COR-L47 (cell line): ENCODE measurements around the gene NRM.
"Not testable (repeated sequence)": the region's sequence is repeated elsewhere in the genome, so short reads cannot be mapped to it uniquely, and the experiment has no call there.

Experiments
- DNase-seq: peaks from one replicate; lab custom pipeline; 2025; lab: John Stamatoyannopoulos, UW

The NRM gene

GRCh38 chr6:30719791-30720737 is 29.3 kb upstream of the NRM start, which contains the start of gene TUBB:
Gene TUBB, plus strand, starts transcription at chr6:30720352. Its CDS starts 155 bp downstream, at chr6:30720507.
- DNase-seq, result peak; percentile 98

GRCh38 chr6:30719356-30719755 is 28.6 kb upstream of the NRM start:
- no peak for DNase-seq

- not testable (repeated sequence) for DNase-seq
Measured at GRCh38 chr6:30717845-30718720, 27.3 kb upstream of the NRM start.

- peak; percentile 100 for DNase-seq
Measured at GRCh38 chr6:30717129-30717844, 26.5 kb upstream of the NRM start, which contains the start of gene MDC1. Gene MDC1, minus strand, starts transcription at chr6:30717281. Its CDS starts 2,106 bp downstream, at chr6:30715175.

GRCh38 chr6:30716879-30717128 is 26.0 kb upstream of the NRM start:
- no peak for DNase-seq

GRCh38 chr6:30714263-30714662 is 23.5 kb upstream of the NRM start:
- DNase-seq, result no peak

- DNase-seq, result no peak
Measured at GRCh38 chr6:30712441-30712945, 21.7 kb upstream of the NRM start.

- no peak for DNase-seq
Measured at GRCh38 chr6:30711758-30712380, 21.1 kb upstream of the NRM start.

- DNase-seq, result no peak
Measured at GRCh38 chr6:30709101-30709868, 18.5 kb upstream of the NRM start.

- DNase-seq, result peak; percentile 92
Measured at GRCh38 chr6:30707281-30707850, 16.6 kb upstream of the NRM start.

GRCh38 chr6:30705620-30706019 is 14.8 kb upstream of the NRM start:
- DNase-seq, result no peak

GRCh38 chr6:30703821-30704220 is 13.0 kb upstream of the NRM start:
- no peak for DNase-seq

- no peak for DNase-seq
Measured at GRCh38 chr6:30703011-30703410, 12.2 kb upstream of the NRM start.

GRCh38 chr6:30700340-30700739 is 9.6 kb upstream of the NRM start:
- no peak for DNase-seq

- DNase-seq, result no peak
Measured at GRCh38 chr6:30696432-30696831, 5.6 kb upstream of the NRM start.

GRCh38 chr6:30691208-30691847 is 544 bp upstream of the NRM start:
- no peak for DNase-seq

GRCh38 chr6:30689985-30690384 is 799 bp downstream of the NRM start:
- no peak for DNase-seq

GRCh38 chr6:30689022-30689865 is 1.5 kb downstream of the NRM start:
- DNase-seq, result no peak

GRCh38 chr6:30688569-30688968 is 2.2 kb downstream of the NRM start:
- no peak for DNase-seq
